Ovary (tissue), 9 donors: ENCODE data around the gene FEM1B. TPM values are rescaled to one million over a fixed set of nuclear protein-coding genes. Genes with fewer than 3 reads are reported as not detected.

Experiments used
- DNase-seq, 5 donors: peaks; one replicate each; pipeline ENCODE4 v3.0.0-alpha.2; 2019 to 2020
- H3K27ac ChIP-seq, 2 donors: fragments of 200-600 bp; one replicate each; pipeline versions ENCODE4 v1.5.1 to v1.8.0; 2019 to 2022
- H3K27me3 ChIP-seq: fragments of 200-600 bp; one replicate; pipeline ENCODE4 v1.8.0; 2022
- H3K36me3 ChIP-seq: fragments of 200-600 bp; sonication (generic); one replicate; pipeline ENCODE4 v1.5.1; 2019
- H3K4me1 ChIP-seq: one replicate; pipeline ENCODE4 v1.8.1; 2013; ENCODE audit warnings: mild to moderate bottlenecking, moderate library complexity; ENCODE audit not compliant: insufficient read depth
- H3K4me3 ChIP-seq: fragments of 200-600 bp; sonication (generic); one replicate; pipeline ENCODE4 v1.5.1; 2017
- H3K9me3 ChIP-seq, 2 donors: fragments of 200-600 bp in 1 of 2; sonication (generic) in 1 of 2; one replicate each; pipeline versions ENCODE4 v1.5.1 to v1.8.1; 2013 to 2019; ENCODE audit warnings: mild to moderate bottlenecking in 1 of 2, moderate library complexity in 1 of 2
- EP300 ChIP-seq: sonication (generic); formaldehyde crosslinking; IDR thresholded peaks from one replicate; pipeline ENCODE4 v1.6.1; 2017; ENCODE audit warnings: antibody characterized with exemption
- POLR2A ChIP-seq: fragments of 450-650 bp; IDR thresholded peaks from one replicate; pipeline ENCODE4 v1.6.1; 2017; ENCODE audit warnings: antibody characterized with exemption, mild to moderate bottlenecking, moderate library complexity
- WGBS, 3 donors: extraction: QIAGEN DNeasy Blood & Tissue Kit in 1 of 3; methylation state at CpG; one replicate each; pipeline versions ENCODE4 v1.1.5 to v1.1.7; 2013 to 2017; 5-methylcytosine and 5-hydroxymethylcytosine counted together
- intact Hi-C, 4 donors: fragments of 100-400 bp; cut with DNase I; formaldehyde crosslinking; loops; one replicate each; pipeline versions ENCODE4 v1.11.0 to v1.15.1; 2022 to 2023
- polyA plus RNA-seq, 2 donors: library from polyadenylated mRNA; stranded (reverse); fragments of 200-250 nt in 1 of 2; fragments of 350-450 nt in 1 of 2; fragmentation: Illumina TruSeq in 1 of 2; extraction: RNeasy Lipid Tissue Mini Kit (QIAGEN cat#74804) in 1 of 2; gene quantifications; one replicate each; pipeline ENCODE4 v1.2.3, GENCODE V29; 2013 to 2014
- total RNA-seq, 7 donors: library from RNA; depleted of rRNA in 2 of 7; stranded (reverse); fragments of >200 nt in 2 of 7; fragmentation: NEBNext Ultra II Directional in 3 of 7; extraction: Animal tissue kit (Norgen Biotek cat#: 25700) in 3 of 7; gene quantifications; one replicate each; pipeline versions ENCODE4 v1.1.0 to v1.2.4, GENCODE V29; 2016 to 2023
- TF ChIP-seq, protein P1 (sequence below), 3 donors: fragments of 450-650 bp in 2 of 3; fragments of 200-600 bp in 1 of 3; IDR thresholded peaks; one replicate each; pipeline versions ENCODE4 v1.5.1 to v1.8.0; 2016 to 2022; ENCODE audit warnings: antibody characterized with exemption in 3 of 3, mild to moderate bottlenecking in 1 of 3
- donor health status: DM: no; HTN: no; CAD: no; lungs with moderate emphysema.
- donor health status: DM: no; HTN: no; CAD: no.
- donor health status: Bipolar disorder and iron deficiency.
- donor health status: DM: yes; HTN: yes; CAD: no.
- donor health status: DM: no; HTN: no; CAD: no.
- donor health status: DM: yes; HTN: yes; CAD: no.

Gene FEM1B
- total and polyA plus RNA-seq, 9 donors, result 15.8 to 83.2 (median 54.8) TPM

DNA sequence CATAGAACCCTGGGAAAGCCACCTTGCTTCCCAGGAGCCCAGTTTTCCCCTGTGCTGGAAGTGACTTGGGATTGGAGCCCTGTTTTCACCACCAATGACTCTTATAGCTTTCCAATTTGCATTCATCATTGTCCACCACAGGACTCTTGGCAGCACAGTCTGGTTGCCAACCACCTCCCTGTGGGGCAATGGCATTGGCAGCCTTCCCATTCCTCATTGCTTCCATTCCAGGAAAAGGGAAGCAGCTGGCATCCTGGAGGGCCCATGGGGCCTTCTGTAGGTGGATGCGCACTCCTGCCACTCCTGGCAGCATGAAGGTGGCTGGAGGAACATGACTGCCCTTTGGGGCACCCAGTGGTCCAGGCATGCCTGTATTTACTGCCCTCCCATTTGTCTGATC, 57.7 kb downstream of the FEM1B start:
- DNase-seq, result no peak
- no peaks in the 10 kb centered on the region for H3K9me3 ChIP-seq
- no peak overlapping the region for H3K4me3 ChIP-seq
- H3K4me1 ChIP-seq, result peaks cover 8% of the 10 kb centered on the region
- 88 to 91% methylated on average over 1 of the region's 1 CpG; no CpG with 5 or more reads in 1 of the 3 donors for WGBS, 3 donors
- no peaks in the 10 kb centered on the region for H3K36me3 ChIP-seq
- TF ChIP-seq POLR2A, result no peak
- TF ChIP-seq EP300, result no peak
- TF ChIP-seq, protein P1, sequence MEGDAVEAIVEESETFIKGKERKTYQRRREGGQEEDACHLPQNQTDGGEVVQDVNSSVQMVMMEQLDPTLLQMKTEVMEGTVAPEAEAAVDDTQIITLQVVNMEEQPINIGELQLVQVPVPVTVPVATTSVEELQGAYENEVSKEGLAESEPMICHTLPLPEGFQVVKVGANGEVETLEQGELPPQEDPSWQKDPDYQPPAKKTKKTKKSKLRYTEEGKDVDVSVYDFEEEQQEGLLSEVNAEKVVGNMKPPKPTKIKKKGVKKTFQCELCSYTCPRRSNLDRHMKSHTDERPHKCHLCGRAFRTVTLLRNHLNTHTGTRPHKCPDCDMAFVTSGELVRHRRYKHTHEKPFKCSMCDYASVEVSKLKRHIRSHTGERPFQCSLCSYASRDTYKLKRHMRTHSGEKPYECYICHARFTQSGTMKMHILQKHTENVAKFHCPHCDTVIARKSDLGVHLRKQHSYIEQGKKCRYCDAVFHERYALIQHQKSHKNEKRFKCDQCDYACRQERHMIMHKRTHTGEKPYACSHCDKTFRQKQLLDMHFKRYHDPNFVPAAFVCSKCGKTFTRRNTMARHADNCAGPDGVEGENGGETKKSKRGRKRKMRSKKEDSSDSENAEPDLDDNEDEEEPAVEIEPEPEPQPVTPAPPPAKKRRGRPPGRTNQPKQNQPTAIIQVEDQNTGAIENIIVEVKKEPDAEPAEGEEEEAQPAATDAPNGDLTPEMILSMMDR (IDR thresholded peaks at IDR 0.05), result no peak
- H3K27me3 ChIP-seq, result no peaks in the 10 kb centered on the region
- intact Hi-C loops, result no loop called here
- H3K27ac ChIP-seq, result no peak overlapping the region

DNA sequence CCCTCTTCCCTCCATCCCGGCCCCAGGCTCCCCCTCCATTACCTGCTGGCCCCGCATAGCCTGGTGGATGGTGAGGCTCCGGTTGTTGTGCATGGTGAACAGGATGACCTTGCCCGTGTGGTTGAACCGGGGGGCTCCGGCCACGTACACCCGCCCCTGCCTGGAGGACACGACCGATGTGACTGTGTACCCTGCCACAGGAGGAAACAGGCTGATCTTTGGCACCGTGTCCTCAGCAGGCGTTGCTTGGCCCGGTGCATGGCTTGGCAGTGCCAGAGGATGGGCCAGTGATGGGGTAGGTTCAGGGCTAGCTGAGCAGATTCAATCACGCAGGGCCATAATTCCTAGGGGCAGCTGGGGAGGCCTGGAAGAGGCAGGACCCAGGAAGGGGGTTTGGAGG, 58.1 kb downstream of the FEM1B start:
- no peak for DNase-seq
- no peak overlapping the region for H3K4me3 ChIP-seq
- H3K27me3 ChIP-seq, result no peaks in the 10 kb centered on the region
- no peak overlapping the region for H3K27ac ChIP-seq
- TF ChIP-seq, protein P1 (IDR thresholded peaks at IDR 0.05), result no peak
- TF ChIP-seq POLR2A, result no peak
- TF ChIP-seq EP300, result no peak
- no peaks in the 10 kb centered on the region for H3K9me3 ChIP-seq
- H3K36me3 ChIP-seq, result no peaks in the 10 kb centered on the region
- peaks cover 8% of the 10 kb centered on the region for H3K4me1 ChIP-seq
- intact Hi-C loops, result no loop called here
- 78 to 90% (median 90%) methylated on average over 14 of the region's 14 CpGs for WGBS, 3 donors

DNA sequence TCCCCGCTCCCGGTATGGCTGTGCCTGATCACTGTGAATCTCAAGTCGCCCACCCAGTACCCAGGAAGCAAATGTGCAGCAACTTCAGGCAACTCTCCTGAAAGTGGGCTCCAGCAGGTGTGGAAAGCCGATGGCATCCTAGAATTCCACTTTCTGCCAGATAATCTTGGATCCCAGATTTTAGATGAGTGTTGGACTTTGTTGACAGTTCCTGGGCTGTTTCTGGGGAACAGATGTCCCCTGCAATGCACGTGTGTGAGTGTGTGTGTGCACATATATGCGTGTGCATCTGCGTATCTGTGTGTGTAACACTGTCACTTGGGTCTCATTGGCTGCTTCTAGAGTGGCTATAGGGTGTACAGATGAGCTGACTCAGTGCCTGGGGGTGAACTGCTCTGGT, 59.0 kb downstream of the FEM1B start:
- H3K4me1 ChIP-seq, result peaks cover 9% of the 10 kb centered on the region
- H3K36me3 ChIP-seq, result no peaks in the 10 kb centered on the region
- H3K4me3 ChIP-seq, result no peak overlapping the region
- no peak for DNase-seq
- no peak for TF ChIP-seq POLR2A
- no peak for TF ChIP-seq EP300
- TF ChIP-seq, protein P1 (IDR thresholded peaks at IDR 0.05), result no peak
- H3K9me3 ChIP-seq, result no peaks in the 10 kb centered on the region
- intact Hi-C loops, result no loop called here
- WGBS, 3 donors, result 86 to 90% (median 89%) methylated on average over 7 of the region's 7 CpGs
- no peak overlapping the region for H3K27ac ChIP-seq
- H3K27me3 ChIP-seq, result no peaks in the 10 kb centered on the region

DNA sequence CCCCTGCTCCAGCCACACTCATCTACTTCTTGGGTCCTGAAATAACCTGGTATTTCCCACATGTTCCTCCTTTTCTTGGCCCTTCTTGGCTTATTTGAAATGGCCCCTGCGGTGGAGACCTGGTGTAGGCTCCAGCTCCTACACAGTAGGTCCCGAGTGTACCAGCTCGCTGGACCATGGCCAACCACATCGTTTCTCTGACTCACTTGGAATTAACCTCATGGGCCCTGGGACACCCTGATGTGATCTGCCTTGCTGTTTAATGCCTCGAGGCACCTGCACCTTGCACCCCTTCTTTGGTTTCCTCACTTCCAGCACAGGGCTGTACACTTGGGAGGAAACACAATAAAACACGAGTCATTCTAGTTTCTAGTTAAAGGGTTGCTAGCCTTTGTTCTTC, 60.3 kb downstream of the FEM1B start:
- Histone ChIP-seq H3K27me3 (no peaks in the 10 kb centered on the region), H3K36me3 (no peaks in the 10 kb centered on the region), H3K9me3 (no peaks in the 10 kb centered on the region), H3K4me3 (no peak overlapping the region), H3K4me1 (peaks cover 11% of the 10 kb centered on the region), H3K27ac (no peak overlapping the region)
- no peak for DNase-seq
- intact Hi-C loops, result no loop called here
- no peak for TF ChIP-seq POLR2A
- TF ChIP-seq, protein P1 (IDR thresholded peaks at IDR 0.05), result no peak
- no peak for TF ChIP-seq EP300
- 44 to 53% (median 49%) methylated on average over 6 of the region's 6 CpGs for WGBS, 3 donors
